ENCODE data around the gene CD59.
A peak's percentile ranks its signal among the peaks of the same experiment; 100 is the strongest.

CD59 gene

DNA sequence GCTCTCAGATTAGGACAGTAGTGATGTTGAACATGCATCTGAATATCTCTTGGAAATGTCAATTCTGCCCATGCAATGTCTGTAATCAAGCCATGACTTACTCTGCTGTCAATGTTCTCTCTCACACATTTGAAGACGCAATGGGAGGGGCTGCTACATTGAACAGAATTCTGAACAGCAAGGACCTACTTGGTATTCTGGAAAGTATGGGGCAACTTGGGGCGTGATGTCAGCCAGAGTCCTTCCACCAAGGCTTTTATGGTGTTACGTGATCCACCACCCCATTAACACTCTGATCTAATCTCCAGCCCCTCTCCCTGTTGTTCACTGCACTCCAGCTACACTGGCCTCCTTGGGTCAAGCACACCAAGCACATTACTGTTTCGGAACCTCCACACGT, 7.1 kb upstream of the CD59 start:
- DNase-seq (ENCODE audit: insufficient read length, low spot score), result no peak
- TF ChIP-seq, protein P1, sequence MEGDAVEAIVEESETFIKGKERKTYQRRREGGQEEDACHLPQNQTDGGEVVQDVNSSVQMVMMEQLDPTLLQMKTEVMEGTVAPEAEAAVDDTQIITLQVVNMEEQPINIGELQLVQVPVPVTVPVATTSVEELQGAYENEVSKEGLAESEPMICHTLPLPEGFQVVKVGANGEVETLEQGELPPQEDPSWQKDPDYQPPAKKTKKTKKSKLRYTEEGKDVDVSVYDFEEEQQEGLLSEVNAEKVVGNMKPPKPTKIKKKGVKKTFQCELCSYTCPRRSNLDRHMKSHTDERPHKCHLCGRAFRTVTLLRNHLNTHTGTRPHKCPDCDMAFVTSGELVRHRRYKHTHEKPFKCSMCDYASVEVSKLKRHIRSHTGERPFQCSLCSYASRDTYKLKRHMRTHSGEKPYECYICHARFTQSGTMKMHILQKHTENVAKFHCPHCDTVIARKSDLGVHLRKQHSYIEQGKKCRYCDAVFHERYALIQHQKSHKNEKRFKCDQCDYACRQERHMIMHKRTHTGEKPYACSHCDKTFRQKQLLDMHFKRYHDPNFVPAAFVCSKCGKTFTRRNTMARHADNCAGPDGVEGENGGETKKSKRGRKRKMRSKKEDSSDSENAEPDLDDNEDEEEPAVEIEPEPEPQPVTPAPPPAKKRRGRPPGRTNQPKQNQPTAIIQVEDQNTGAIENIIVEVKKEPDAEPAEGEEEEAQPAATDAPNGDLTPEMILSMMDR (IDR thresholded peaks at IDR 0.05; ENCODE audit: insufficient read depth, missing control alignments), result no peak
- no peak for FAIRE-seq

DNA sequence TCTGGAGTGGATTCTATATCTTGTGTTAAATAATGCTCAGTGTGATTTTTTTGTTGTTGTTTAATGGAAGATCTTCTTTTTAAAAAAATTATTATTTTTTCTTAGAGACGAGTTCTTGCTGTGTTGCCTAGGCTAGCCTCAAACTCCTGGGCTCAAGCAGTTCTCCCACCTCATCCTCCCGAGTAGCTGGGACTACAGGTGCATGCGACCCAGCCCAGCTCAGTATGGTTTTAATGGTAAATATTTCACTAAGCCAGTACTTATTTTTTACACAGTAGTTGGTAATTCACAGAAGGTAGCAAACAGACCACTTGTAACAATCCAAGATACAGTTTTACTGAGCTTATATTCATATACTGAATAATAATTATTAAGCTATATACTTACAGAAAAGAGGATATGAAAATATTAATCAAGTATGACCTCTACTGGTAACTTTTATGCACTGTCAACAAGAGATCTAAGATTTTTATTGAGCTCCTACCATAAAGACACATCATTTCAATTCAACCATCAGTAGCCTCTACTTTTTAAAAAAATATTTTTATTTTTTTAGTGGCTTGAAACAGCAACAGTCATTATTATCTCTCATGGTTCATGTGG, 6.1 kb upstream of the CD59 start:
- no peak for DNase-seq (ENCODE audit: insufficient read length, low spot score)
- TF ChIP-seq, protein P1 (IDR thresholded peaks at IDR 0.05; ENCODE audit: insufficient read depth, missing control alignments), result peak; percentile 52
- no peak for FAIRE-seq

DNA sequence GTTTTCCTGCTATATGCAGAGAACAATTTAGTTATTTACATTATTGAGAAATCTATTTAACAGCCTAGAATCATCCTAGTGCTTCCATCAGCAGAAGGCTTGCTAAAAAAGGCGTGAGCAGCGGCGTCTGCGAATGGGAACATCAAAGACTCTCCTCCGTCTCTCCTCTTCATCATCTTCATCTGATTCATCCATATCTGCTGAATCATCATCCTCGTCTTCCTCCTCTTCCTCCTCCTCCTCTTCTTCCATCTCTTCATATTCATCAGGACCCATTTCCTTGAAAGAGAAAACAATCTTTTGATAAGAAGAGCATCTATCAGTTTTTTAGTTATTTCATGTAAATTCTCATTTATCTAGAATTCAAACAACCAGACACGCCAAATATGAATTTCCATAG, 5.6 kb upstream of the CD59 start:
- no peak for DNase-seq (ENCODE audit: insufficient read length, low spot score)
- FAIRE-seq, result no peak

DNA sequence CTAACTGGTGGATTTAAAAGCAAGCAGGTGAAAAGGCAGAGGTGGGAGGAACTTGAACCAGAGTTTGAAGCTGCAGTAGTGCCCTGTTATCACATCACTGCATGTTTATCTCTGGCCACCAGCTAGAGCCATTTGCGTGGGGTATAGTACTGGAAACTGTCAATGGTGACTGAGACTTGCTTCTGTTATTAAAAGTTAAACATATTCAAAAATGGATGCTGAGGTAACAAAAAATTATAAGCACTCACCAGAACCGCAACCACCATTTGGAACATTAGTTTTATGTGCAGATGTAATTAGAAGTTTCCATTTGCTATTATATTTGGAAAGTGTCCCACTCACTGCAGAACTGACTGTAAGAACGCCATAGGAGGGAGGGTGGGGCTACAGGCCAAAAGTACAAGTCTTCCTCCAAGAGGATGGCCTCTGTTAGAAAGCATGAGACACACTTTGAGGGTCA, 1.2 kb upstream of the CD59 start:
- DNase-seq (ENCODE audit: insufficient read length, low spot score) (no peak), FAIRE-seq (no peak)
- TF ChIP-seq, protein P1 (IDR thresholded peaks at IDR 0.05; ENCODE audit: insufficient read depth, missing control alignments), result no peak

More for the DNA sequence above, 5.6 kb upstream of the CD59 start:
- TF ChIP-seq, protein P1 (IDR thresholded peaks at IDR 0.05; ENCODE audit: insufficient read depth, missing control alignments), result no peak

DNA sequence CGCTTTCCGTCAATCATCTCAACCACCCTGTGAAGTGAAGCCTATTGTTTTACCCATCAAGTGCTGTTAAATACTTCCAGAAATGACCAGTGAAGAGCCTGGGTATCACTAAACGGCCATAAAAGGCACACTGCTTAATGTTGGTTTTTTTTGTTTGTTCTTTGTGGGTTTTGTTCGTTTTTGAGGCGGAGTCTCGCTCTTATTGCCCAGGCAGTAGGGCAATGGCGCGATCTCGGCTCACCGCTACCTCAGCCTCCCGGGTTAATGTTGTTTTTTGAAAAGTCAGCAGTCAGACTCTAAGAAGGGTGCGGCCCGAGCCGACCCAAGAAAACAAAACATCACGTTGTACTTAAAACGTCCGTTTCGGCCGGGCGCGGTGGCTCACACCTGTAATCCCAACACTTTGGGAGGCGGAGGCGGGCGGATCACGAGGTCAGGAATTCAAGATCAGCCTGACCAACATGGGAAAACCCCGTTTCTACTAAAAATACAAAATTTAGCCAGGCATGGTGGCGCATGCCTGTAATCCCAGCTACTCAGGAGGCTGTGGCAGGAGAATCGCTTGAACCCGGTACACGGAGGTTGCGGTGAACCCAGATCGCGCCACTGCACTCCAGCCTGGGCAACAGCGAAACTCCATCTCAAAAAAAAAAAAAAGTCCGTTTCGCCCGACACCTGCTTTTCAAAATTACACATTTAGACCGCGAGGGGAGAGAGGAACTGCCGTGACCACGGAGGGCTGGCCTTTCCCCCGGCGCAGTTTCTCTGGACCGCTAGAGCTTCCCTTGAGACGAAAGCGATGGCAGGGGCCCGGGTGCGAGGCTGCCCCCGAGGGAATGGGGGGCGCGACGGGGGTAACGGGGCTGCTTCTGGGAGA, 714 bp downstream of the CD59 start:
- FAIRE-seq (no peak), DNase-seq (ENCODE audit: insufficient read length, low spot score) (no peak)
- TF ChIP-seq, protein P1 (IDR thresholded peaks at IDR 0.05; ENCODE audit: insufficient read depth, missing control alignments), result no peak

DNA sequence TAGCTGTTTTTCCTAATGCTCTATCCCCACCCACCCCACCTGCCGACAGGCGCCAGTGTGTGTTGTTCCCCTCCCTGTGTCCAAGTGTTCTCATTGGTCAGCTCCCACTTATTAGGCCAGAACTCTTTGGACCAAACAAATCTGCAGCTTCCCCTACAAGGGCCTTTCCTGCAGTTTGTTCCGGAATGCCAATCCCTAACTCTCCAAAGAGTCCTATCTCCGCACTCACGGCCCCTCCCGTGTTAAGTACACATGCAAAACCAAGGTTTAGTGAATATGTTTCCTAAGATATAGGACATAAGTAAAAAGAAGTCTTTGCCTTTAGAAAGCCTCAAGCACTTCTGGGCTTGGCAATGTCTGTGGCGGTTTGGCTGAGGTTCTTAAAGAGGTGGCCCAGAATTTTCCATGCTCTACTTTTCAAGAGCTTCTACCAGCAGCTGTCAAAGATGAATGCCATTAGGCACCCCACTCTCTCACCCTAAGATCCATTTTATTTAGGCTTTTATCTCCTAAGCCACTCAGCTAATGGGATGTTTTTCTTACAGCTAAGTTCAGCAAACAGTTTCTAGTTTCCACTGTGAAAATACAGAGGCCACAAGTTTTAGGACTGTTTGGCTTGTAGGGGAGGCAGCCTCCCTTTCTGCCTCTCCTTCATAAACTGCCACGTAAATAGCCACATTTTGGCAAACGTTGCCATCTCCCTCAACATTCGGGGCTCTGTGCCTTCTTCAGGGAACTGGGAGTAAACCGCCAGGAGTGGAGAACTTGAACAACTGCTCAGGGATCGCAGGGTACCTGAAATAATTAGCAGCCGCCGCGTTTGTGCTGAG, 1.6 kb downstream of the CD59 start:
- FAIRE-seq (no peak), DNase-seq (ENCODE audit: insufficient read length, low spot score) (no peak)
- TF ChIP-seq, protein P1 (IDR thresholded peaks at IDR 0.05; ENCODE audit: insufficient read depth, missing control alignments), result no peak
